Diencephalon (tissue), 1 donor: ENCODE data around the gene KRTAP3-1. TPM values are rescaled to one million over a fixed set of nuclear protein-coding genes. Genes with fewer than 3 reads are reported as not detected.

Experiments used
- small RNA-seq: library from RNA; depleted of rRNA; stranded (forward); fragments of <200 nt; gene quantifications from one replicate; pipeline ENCODE3, GENCODE V24; 2014
- total RNA-seq: library from RNA; depleted of rRNA; stranded (reverse); fragments of >200 nt; gene quantifications from one replicate; pipeline ENCODE4 v1.2.3, GENCODE V29; 2014

KRTAP3-1 gene
- not detected for total RNA-seq

DNA sequence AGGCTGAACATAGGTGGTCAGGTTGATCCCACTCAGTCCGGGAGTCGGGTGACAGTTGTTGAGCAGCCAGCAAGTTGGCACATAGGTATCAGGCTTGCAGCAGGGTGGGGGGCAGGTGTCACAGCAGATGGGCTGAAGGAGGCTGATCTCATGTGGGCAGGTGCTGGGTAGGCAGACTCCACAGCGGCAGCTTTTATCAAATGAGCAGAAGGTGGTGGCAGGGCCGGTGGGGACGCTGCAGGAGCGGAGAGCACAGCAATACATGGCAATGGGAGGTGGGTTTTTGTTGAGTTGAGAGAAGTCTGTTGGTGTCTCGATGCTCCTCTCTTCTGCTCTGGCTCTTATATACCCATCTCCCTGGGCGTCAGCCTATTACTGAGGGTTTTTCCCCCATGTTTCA lies at the start of gene KRTAP3-1:
TSS of gene KRTAP3-1 (minus strand) at position 318 of the 400 bp plus-strand sequence. CDS start at position 264, 54 bp downstream.

DNA sequence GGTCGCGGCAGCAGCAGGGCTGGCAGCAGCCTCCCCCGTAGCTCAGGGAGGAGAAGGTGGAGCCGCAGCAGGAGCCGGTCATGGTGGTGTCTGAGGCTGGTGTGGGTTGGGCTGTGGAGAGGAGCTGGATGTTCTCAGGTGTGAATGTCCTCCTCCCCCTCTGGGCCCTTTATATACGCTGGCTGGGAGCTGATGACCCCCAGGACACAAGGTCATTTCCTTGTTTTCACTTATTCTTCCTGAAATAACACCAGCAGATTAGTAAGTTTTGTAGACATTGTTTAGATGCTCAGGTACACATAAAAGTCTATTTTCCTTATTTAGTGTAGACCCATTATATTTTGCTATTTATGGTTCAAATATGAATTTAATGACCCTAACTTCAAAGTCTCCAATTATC lies 46.2 kb upstream of the KRTAP3-1 start, which contains the start of gene KRTAP2-2:
TSS of gene KRTAP2-2 (minus strand) at position 101 of the 400 bp plus-strand sequence. CDS start at position 82, 19 bp downstream.

DNA sequence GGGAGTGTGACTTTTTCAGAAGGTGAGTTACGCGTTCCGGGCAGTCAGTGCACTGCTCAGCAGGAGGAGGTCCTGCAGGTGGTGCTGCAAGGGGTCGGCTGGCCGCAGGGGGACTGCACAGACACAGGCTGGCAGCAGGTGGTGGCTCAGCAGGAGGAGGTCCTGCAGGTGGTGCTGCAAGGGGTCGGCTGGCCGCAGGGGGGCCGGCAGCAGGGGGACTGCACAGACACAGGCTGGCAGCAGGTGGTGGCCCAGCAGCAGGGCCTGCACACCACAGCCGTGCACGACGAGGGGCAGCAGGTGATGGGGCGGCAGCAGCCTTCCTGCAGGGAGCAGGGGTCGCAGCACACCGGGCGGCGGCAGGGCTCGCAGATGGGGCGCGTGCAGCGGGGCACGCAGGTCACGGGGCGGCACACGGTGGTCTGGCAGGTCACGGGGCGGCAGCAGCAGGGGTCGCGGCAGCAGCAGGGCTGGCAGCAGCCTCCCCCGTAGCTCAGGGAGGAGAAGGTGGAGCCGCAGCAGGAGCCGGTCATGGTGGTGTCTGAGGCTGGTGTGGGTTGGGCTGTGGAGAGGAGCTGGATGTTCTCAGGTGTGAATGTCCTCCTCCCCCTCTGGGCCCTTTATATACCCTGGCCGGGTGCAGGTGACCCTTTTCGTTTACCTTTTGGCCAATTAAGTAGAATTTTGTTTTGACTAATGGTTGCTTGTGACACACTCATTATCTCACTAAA lies 38.0 kb upstream of the KRTAP3-1 start, which contains the start of gene KRTAP2-1:
TSS of gene KRTAP2-1 (minus strand) at position 582 of the 731 bp plus-strand sequence. CDS start at position 533, 49 bp downstream.

DNA sequence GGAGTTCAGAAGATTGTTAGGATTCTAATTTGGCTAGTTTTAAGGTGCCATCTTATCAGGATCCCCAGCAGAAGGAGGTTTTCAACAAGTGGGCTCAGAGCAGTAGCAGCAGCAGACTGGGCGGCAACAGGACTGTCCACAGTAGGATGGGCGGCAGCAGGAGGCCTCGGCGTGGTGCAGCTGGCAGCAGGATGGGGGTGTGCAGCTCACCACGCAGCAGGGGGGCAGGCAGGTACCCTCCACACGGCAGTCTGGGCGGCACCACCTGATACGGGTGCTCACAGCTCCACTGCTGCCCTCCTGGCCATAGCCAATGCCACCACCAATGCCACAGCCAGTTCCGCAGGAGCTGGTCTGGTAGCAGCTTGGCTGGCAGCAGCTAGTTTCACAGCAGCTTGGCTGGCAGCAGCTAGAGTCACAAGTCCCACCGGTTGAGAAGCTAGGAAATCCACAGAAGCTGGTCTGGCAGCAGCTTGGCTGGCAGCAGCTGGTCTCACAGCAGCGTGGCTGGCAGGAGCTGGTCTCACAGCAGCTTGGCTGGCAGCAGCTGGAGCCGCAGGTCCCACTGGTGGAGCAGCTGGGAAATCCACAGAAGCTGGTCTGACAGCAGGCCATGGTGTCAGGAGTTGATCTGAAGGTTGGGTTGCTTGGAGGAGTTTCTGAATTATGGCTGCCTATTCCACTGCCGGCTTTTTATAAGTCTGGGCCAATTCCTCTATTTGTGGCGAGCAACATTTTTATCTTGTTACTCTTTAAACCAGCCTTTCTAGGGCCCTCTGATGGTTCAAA lies 32.0 kb upstream of the KRTAP3-1 start, which contains the start of gene KRTAP1-1:
TSS of gene KRTAP1-1 (minus strand) at position 668 of the 789 bp plus-strand sequence. CDS start at position 615, 53 bp downstream.

DNA sequence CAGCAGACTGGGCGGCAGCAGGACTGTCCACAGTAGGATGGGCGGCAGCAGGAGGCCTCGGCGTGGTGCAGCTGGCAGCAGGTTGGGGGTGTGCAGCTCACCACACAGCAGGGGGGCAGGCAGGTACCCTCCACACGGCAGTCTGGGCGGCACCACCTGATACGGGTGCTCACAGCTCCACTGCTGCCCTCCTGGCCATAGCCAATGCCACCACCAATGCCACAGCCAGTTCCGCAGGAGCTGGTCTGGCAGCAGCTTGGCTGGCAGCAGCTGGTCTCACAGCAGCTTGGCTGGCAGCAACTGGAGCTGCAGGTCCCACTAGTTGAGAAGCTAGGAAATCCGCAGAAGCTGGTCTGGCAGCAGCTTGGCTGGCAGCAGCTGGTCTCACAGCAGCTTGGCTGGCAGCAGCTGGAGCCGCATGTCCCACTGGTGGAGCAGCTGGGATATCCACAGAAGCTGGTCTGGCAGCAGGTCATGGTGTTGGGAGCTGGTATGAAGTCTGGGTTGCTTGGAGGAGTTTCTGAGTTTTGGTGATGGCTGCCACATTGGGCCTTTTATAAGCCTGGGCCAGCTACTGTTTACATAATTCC lies 25.5 kb upstream of the KRTAP3-1 start, which contains the start of gene KRTAP1-3:
TSS of gene KRTAP1-3 (minus strand) at position 529 of the 590 bp plus-strand sequence. CDS start at position 476, 53 bp downstream.

GRCh38 chr17:41029633-41030245 lies 20.8 kb upstream of the KRTAP3-1 start, which contains the start of gene KRTAP1-4:
TSS of gene KRTAP1-4 (minus strand) at chr17:41030195. CDS start at chr17:41030078, 117 bp downstream.

DNA sequence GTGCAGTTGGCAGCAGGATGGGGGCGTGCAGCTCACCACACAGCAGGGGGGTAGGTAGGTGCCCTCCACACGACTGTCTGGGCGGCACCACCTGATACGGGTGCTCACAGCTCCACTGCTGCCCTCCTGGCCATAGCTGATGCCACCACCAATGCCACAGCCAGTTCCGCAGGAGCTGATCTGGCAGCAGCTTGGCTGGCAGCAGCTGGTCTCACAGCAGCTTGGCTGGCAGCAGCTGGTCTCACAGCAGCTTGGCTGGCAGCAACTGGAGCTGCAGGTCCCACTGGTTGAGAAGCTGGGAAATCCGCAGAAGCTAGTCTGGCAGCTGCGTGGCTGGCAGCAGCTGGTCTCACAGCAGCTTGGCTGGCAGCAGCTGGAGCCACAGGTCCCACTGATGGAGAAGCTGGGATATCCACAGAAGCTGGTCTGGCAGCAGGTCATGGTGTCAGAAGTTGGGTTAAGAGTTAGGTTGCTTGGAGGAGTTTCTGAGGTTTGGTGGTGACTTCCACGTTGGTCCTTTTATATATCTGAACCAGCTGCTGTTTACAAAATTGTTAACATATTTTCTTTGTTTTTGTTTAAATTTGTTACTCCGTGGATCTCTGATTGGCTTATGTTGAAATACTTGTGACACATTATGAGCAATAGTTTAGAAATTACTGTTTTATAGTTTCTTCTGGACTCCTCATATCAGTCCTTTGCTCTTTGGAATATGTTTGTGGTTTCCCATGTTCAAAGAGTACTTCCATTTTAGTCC lies 18.0 kb upstream of the KRTAP3-1 start, which contains the start of gene KRTAP1-5:
TSS of gene KRTAP1-5 (minus strand) at position 494 of the 757 bp plus-strand sequence. CDS start at position 441, 53 bp downstream.

DNA sequence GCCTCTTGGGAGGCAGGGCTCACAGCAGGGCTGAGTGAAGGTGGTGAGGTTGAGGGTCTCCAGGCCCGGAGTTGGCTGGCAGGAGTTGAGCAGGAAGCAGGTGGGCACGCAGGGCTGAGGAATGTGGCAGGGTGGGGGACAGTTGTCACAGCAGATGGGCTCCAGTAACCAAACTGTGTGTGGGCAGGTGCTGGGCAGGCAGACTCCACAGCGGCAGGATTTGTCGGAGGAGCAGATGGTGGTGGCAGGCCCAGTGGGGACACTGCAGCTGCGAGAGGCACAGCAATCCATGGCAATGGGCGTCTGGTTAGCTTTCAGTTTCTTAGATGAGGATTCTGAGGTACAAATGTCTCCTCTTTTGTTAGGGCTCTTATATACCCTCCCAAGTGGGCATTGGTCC lies 9.4 kb downstream of the KRTAP3-1 start, which contains the start of gene KRTAP3-2:
TSS of gene KRTAP3-2 (minus strand) at position 344 of the 400 bp plus-strand sequence. CDS start at position 291, 53 bp downstream.

DNA sequence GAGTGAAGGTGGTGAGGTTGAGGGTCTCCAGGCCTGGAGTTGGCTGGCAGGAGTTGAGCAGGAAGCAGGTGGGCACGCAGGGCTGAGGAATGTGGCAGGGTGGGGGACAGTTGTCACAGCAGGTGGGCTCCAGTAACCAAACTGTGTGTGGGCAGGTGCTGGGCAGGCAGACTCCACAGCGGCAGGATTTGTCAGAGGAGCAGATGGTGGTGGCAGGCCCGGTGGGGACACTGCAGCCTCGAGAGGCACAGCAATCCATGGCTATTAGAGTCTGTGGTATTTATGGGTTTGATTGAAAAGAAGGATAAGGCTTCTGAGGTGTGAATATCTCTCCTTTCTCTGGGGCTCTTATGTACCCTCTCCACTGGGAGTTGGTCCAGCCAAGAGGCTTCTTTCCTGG lies 15.1 kb downstream of the KRTAP3-1 start, which contains the start of gene KRTAP3-3:
TSS of gene KRTAP3-3 (minus strand) at position 326 of the 400 bp plus-strand sequence. CDS start at position 259, 67 bp downstream.

GRCh38 chr17:40984226-40984625 lies 24.7 kb downstream of the KRTAP3-1 start, which contains the start of gene KRT40:
TSS of gene KRT40 (minus strand) at chr17:40984326. CDS start at chr17:40984273, 53 bp downstream.

DNA sequence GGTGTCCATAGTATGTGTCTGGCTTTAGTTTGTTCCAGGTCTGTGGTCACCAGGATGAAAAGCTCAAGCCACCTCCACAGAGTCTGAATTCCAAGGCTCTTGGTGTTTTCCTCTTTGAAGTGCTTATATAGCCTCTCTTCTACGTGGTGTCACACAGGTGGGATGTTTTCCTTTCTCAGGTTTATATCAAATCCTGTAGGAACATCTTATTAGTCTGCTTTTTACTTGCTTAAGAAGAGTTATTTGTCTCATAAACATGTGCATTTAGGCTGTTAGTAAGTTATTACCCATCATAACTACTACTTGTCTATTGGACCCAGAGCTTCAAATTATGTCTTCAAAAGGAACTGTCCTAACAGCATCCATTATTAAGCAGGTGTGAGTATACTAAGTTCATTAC lies 42.1 kb downstream of the KRTAP3-1 start, which contains the start of gene KRT39:
TSS of gene KRT39 (minus strand) at position 101 of the 400 bp plus-strand sequence. CDS start at position 9, 92 bp downstream.

Small RNA genes lying within 50 kb of the gene (small RNA-seq; reads per million reads assigned to genes)
- not detected for gene KRTAP3-4P

Other genes with a start within 250 kb of the KRTAP3-1 start
- not detected for gene KRT26, start 236.9 kb downstream of the KRTAP3-1 start, total RNA-seq
- not detected for gene KRT27, start 226.6 kb downstream of the KRTAP3-1 start, total RNA-seq
- gene KRT28, start 209.2 kb downstream of the KRTAP3-1 start, total RNA-seq = not detected
- 2.8 TPM for gene KRT10, start 186.5 kb downstream of the KRTAP3-1 start, total RNA-seq
- gene KRT12, start 141.9 kb downstream of the KRTAP3-1 start, total RNA-seq = not detected
- not detected for gene KRT20, start 123.9 kb downstream of the KRTAP3-1 start, total RNA-seq
- gene KRT23, start 71.5 kb downstream of the KRTAP3-1 start, total RNA-seq = 0.46 TPM
- gene KRT39, start 42.2 kb downstream of the KRTAP3-1 start, total RNA-seq = not detected
- gene KRT40, start 24.8 kb downstream of the KRTAP3-1 start, total RNA-seq = not detected
- gene KRTAP3-3, start 15.0 kb downstream of the KRTAP3-1 start, total RNA-seq = not detected
- gene KRTAP3-2, start 9.2 kb downstream of the KRTAP3-1 start, total RNA-seq = not detected
- gene KRTAP1-5, start 18.1 kb upstream of the KRTAP3-1 start, total RNA-seq = not detected
- not detected for gene KRTAP1-4, start 21.1 kb upstream of the KRTAP3-1 start, total RNA-seq
- gene KRTAP1-3, start 25.7 kb upstream of the KRTAP3-1 start, total RNA-seq = not detected
- gene KRTAP1-1, start 32.3 kb upstream of the KRTAP3-1 start, total RNA-seq = not detected
- not detected for gene KRTAP2-1, start 38.2 kb upstream of the KRTAP3-1 start, total RNA-seq
- gene KRTAP2-2, start 46.1 kb upstream of the KRTAP3-1 start, total RNA-seq = not detected
- gene KRTAP2-3, start 51.0 kb upstream of the KRTAP3-1 start, total RNA-seq = not detected
- not detected for gene KRTAP2-4, start 56.8 kb upstream of the KRTAP3-1 start, total RNA-seq
- gene KRTAP4-7, start 75.0 kb upstream of the KRTAP3-1 start, total RNA-seq = not detected
- gene KRTAP4-8, start 89.0 kb upstream of the KRTAP3-1 start, total RNA-seq = not detected
- not detected for gene KRTAP4-16, start 93.1 kb upstream of the KRTAP3-1 start, total RNA-seq
- not detected for gene KRTAP4-9, start 96.3 kb upstream of the KRTAP3-1 start, total RNA-seq
- gene KRTAP4-11, start 109.2 kb upstream of the KRTAP3-1 start, total RNA-seq = not detected
- not detected for gene KRTAP4-12, start 115.1 kb upstream of the KRTAP3-1 start, total RNA-seq
- gene KRTAP4-6, start 131.4 kb upstream of the KRTAP3-1 start, total RNA-seq = not detected
- gene KRTAP4-5, start 140.7 kb upstream of the KRTAP3-1 start, total RNA-seq = not detected
- not detected for gene KRTAP4-4, start 151.6 kb upstream of the KRTAP3-1 start, total RNA-seq
- not detected for gene KRTAP4-3, start 159.1 kb upstream of the KRTAP3-1 start, total RNA-seq
- not detected for gene KRTAP4-2, start 169.1 kb upstream of the KRTAP3-1 start, total RNA-seq
- gene KRTAP4-1, start 175.8 kb upstream of the KRTAP3-1 start, total RNA-seq = not detected
- not detected for gene KRTAP9-1, start 180.8 kb upstream of the KRTAP3-1 start, total RNA-seq
- gene KRTAP9-2, start 217.5 kb upstream of the KRTAP3-1 start, total RNA-seq = not detected
- not detected for gene KRTAP9-3, start 223.3 kb upstream of the KRTAP3-1 start, total RNA-seq
- not detected for gene KRTAP9-8, start 228.9 kb upstream of the KRTAP3-1 start, total RNA-seq
- not detected for gene KRTAP9-4, start 240.6 kb upstream of the KRTAP3-1 start, total RNA-seq
- gene KRTAP9-9, start 246.3 kb upstream of the KRTAP3-1 start, total RNA-seq = not detected